Measurements from ENCODE around the gene YOD1.

GRCh38 chr1:207078578-207079132 is 27.6 kb upstream of the YOD1 start:
- TF ChIP-seq POLR2A (IDR thresholded peaks at IDR 0.05; ENCODE audit: extremely low read depth, insufficient read length) (no peak), CTCF (IDR thresholded peaks at IDR 0.05; ENCODE audit: low read depth, low read length) (no peak), MYC (IDR thresholded peaks at IDR 0.05; ENCODE audit: low read depth, low read length) (no peak), MAX (IDR thresholded peaks at IDR 0.05; ENCODE audit: low read depth, low read length) (no peak)

Measured in NB4 (cell line).